Ovary (tissue), 9 donors: ENCODE data around the gene UBE2L3. TPM values are rescaled to one million over a fixed set of nuclear protein-coding genes. Genes with fewer than 3 reads are reported as not detected.
"Not testable (repeated sequence)": the region's sequence is repeated elsewhere in the genome, so short reads cannot be mapped to it uniquely, and the experiment has no call there.

Experiments
- DNase-seq, 5 donors: peaks; one replicate each; pipeline ENCODE4 v3.0.0-alpha.2; 2019 to 2020
- H3K27ac ChIP-seq, 2 donors: fragments of 200-600 bp; one replicate each; pipeline versions ENCODE4 v1.5.1 to v1.8.0; 2019 to 2022
- H3K27me3 ChIP-seq: fragments of 200-600 bp; one replicate; pipeline ENCODE4 v1.8.0; 2022
- H3K36me3 ChIP-seq: fragments of 200-600 bp; sonication (generic); one replicate; pipeline ENCODE4 v1.5.1; 2019
- H3K4me1 ChIP-seq: one replicate; pipeline ENCODE4 v1.8.1; 2013; ENCODE audit warnings: mild to moderate bottlenecking, moderate library complexity; ENCODE audit not compliant: insufficient read depth
- H3K4me3 ChIP-seq: fragments of 200-600 bp; sonication (generic); one replicate; pipeline ENCODE4 v1.5.1; 2017
- H3K9me3 ChIP-seq, 2 donors: fragments of 200-600 bp in 1 of 2; sonication (generic) in 1 of 2; one replicate each; pipeline versions ENCODE4 v1.5.1 to v1.8.1; 2013 to 2019; ENCODE audit warnings: mild to moderate bottlenecking in 1 of 2, moderate library complexity in 1 of 2
- CTCF ChIP-seq, 3 donors: fragments of 450-650 bp in 2 of 3; fragments of 200-600 bp in 1 of 3; IDR thresholded peaks; one replicate each; pipeline versions ENCODE4 v1.5.1 to v1.8.0; 2016 to 2022; ENCODE audit warnings: antibody characterized with exemption in 3 of 3, mild to moderate bottlenecking in 1 of 3
- EP300 ChIP-seq: sonication (generic); formaldehyde crosslinking; IDR thresholded peaks from one replicate; pipeline ENCODE4 v1.6.1; 2017; ENCODE audit warnings: antibody characterized with exemption
- POLR2A ChIP-seq: fragments of 450-650 bp; IDR thresholded peaks from one replicate; pipeline ENCODE4 v1.6.1; 2017; ENCODE audit warnings: antibody characterized with exemption, mild to moderate bottlenecking, moderate library complexity
- WGBS, 3 donors: extraction: QIAGEN DNeasy Blood & Tissue Kit in 1 of 3; methylation state at CpG; one replicate each; pipeline versions ENCODE4 v1.1.5 to v1.1.7; 2013 to 2017; 5-methylcytosine and 5-hydroxymethylcytosine counted together
- intact Hi-C, 4 donors: fragments of 100-400 bp; cut with DNase I; formaldehyde crosslinking; loops; one replicate each; pipeline versions ENCODE4 v1.11.0 to v1.15.1; 2022 to 2023
- polyA plus RNA-seq, 2 donors: library from polyadenylated mRNA; stranded (reverse); fragments of 200-250 nt in 1 of 2; fragments of 350-450 nt in 1 of 2; fragmentation: Illumina TruSeq in 1 of 2; extraction: RNeasy Lipid Tissue Mini Kit (QIAGEN cat#74804) in 1 of 2; gene quantifications; one replicate each; pipeline ENCODE4 v1.2.3, GENCODE V29; 2013 to 2014
- total RNA-seq, 7 donors: library from RNA; depleted of rRNA in 2 of 7; stranded (reverse); fragments of >200 nt in 2 of 7; fragmentation: NEBNext Ultra II Directional in 3 of 7; extraction: Animal tissue kit (Norgen Biotek cat#: 25700) in 3 of 7; gene quantifications; one replicate each; pipeline versions ENCODE4 v1.1.0 to v1.2.4, GENCODE V29; 2016 to 2023
- donor health status: DM: no; HTN: no; CAD: no; lungs with moderate emphysema.
- donor health status: DM: no; HTN: no; CAD: no.
- donor health status: Bipolar disorder and iron deficiency.
- donor health status: DM: yes; HTN: yes; CAD: no.
- donor health status: DM: no; HTN: no; CAD: no.
- donor health status: DM: yes; HTN: yes; CAD: no.

The UBE2L3 gene
- total and polyA plus RNA-seq, 9 donors = 20.3 to 105 (median 39.9) TPM

- Histone ChIP-seq H3K36me3 (no peaks in the 10 kb centered on the region), H3K27me3 (no peaks in the 10 kb centered on the region), H3K4me3 (peak within 1 kb of the TSS; percentile 54), H3K9me3 (no peaks in the 10 kb centered on the region), H3K27ac (no peak within 1 kb of the TSS), H3K4me1 (peaks cover 2% of the 10 kb centered on the region)
- intact Hi-C loops = no loop called here
- no peak for TF ChIP-seq EP300
- peak; percentile 13 for TF ChIP-seq POLR2A
- TF ChIP-seq CTCF (IDR thresholded peaks at IDR 0.05) = peak in 2 of 3 donors; percentile 35 to 39
- peak; percentile 96 to 98 (median 97) for DNase-seq
- 0 to 1% (median 1%) methylated on average over 47 to 76 of the region's 76 CpGs for WGBS, 3 donors
Observed at GRCh38 chr22:21641789-21642583, 74.5 kb downstream of the UBE2L3 start, which contains the start of gene SDF2L1. TSS of gene SDF2L1 (plus strand) at chr22:21642302. CDS start at chr22:21642337, 35 bp downstream.

GRCh38 chr22:21642584-21643448 lies 75.3 kb downstream of the UBE2L3 start:
- TF ChIP-seq CTCF (IDR thresholded peaks at IDR 0.05) (peak in 1 of 3 donors; percentile 19), POLR2A (no peak)
- Histone ChIP-seq H3K4me1 (peaks cover 2% of the 10 kb centered on the region), H3K27me3 (no peaks in the 10 kb centered on the region), H3K9me3 (no peaks in the 10 kb centered on the region), H3K36me3 (no peaks in the 10 kb centered on the region), H3K27ac (no peak overlapping the region), H3K4me3 (peak overlapping the region; percentile 54)
- intact Hi-C loops = no loop called here
- WGBS, 3 donors = 1 to 3% (median 1%) methylated on average over 30 to 56 of the region's 56 CpGs
- DNase-seq = peak in 2 of 5 donors; percentile 37 to 45

GRCh38 chr22:21643533-21644357 lies 76.2 kb downstream of the UBE2L3 start:
- no peak overlapping the region for H3K4me3 ChIP-seq

GRCh38 chr22:21645513-21645912 lies 78.0 kb downstream of the UBE2L3 start:
- DNase-seq = not testable (repeated sequence)
- 89 to 94% (median 93%) methylated on average over 6 of the region's 6 CpGs for WGBS, 3 donors

More at GRCh38 chr22:21643533-21644357, 76.2 kb downstream of the UBE2L3 start:
- WGBS, 3 donors = 83 to 86% (median 84%) methylated on average over 22 of the region's 22 CpGs
- no peak overlapping the region for H3K27ac ChIP-seq
- H3K27me3 ChIP-seq = no peaks in the 10 kb centered on the region
- no peaks in the 10 kb centered on the region for H3K9me3 ChIP-seq
- intact Hi-C loops = no loop called here
- no peak for DNase-seq
- H3K36me3 ChIP-seq = no peaks in the 10 kb centered on the region
- peaks cover 2% of the 10 kb centered on the region for H3K4me1 ChIP-seq
- TF ChIP-seq EP300 = no peak
- TF ChIP-seq POLR2A = no peak
- no peak for TF ChIP-seq CTCF (IDR thresholded peaks at IDR 0.05)

More at GRCh38 chr22:21645513-21645912, 78.0 kb downstream of the UBE2L3 start:
- H3K4me3 ChIP-seq, intact Hi-C loops, H3K4me1 ChIP-seq, H3K27ac ChIP-seq, H3K9me3 ChIP-seq, H3K27me3 ChIP-seq, H3K36me3 ChIP-seq: not testable (repeated sequence)
